Panc1 (cell line): ENCODE data around the gene DIRAS3.

Experiments used
- CTCF ChIP-seq: fragments of 450-650 bp; IDR thresholded peaks from 2 replicates; pipeline ENCODE4 v1.5.1; 2017; ENCODE audit warnings: mild to moderate bottlenecking
- POLR2AphosphoS5 ChIP-seq: IDR thresholded peaks from 2 replicates; pipeline ENCODE4 v1.6.1; 2012; ENCODE audit warnings: mild to moderate bottlenecking, low read depth, low read length, moderate library complexity

- TF ChIP-seq CTCF (no peak), POLR2AphosphoS5 (no peak)
Measured at GRCh38 chr1:68093737-68094136, 43.3 kb upstream of the DIRAS3 start.
